Uterus (tissue), 4 donors: ENCODE data around the gene AEN. TPM values are rescaled to one million over a fixed set of nuclear protein-coding genes. Genes with fewer than 3 reads are reported as not detected.

ENCODE experiments used
- DNase-seq, 2 donors: peaks; one replicate each; pipeline ENCODE4 v3.0.0-alpha.2; 2019 to 2020
- H3K27ac ChIP-seq, 2 donors: fragments of 200-600 bp; sonication (generic); 1 replicate in 1 of 2; 2 replicates in 1 of 2; pipeline ENCODE4 v1.5.1; 2016 to 2018
- H3K27me3 ChIP-seq, 2 donors: fragments of 200-600 bp; sonication (generic); one replicate each; pipeline ENCODE4 v1.5.1; 2018 to 2019; ENCODE audit warnings: control low read depth in 1 of 2
- H3K36me3 ChIP-seq, 2 donors: fragments of 200-600 bp; sonication (generic); one replicate each; pipeline ENCODE4 v1.5.1; 2019; ENCODE audit warnings: control low read depth in 1 of 2
- H3K4me1 ChIP-seq, 2 donors: fragments of 200-600 bp; sonication (generic); one replicate each; pipeline ENCODE4 v1.5.1; 2018 to 2019; ENCODE audit warnings: control low read depth in 1 of 2
- H3K4me3 ChIP-seq, 2 donors: fragments of 200-600 bp; sonication (generic); 1 replicate in 1 of 2; 2 replicates in 1 of 2; pipeline ENCODE4 v1.5.1; 2018 to 2019; ENCODE audit warnings: mild to moderate bottlenecking in 1 of 2
- H3K9me3 ChIP-seq, 2 donors: fragments of 200-600 bp; sonication (generic); one replicate each; pipeline ENCODE4 v1.5.1; 2019; ENCODE audit warnings: control low read depth in 1 of 2
- POLR2A ChIP-seq, 2 donors: fragments of 450-650 bp; IDR thresholded peaks; one replicate each; pipeline ENCODE4 v1.6.1; 2016; ENCODE audit warnings: antibody characterized with exemption in 2 of 2, mild to moderate bottlenecking in 1 of 2, moderate library complexity in 1 of 2
- intact Hi-C: fragments of 100-400 bp; cut with DNase I; formaldehyde crosslinking; loops from one replicate; pipeline ENCODE4 v1.15.1; 2023; ENCODE audit warnings: low total_unique reads
- total RNA-seq, 4 donors: library from RNA; depleted of rRNA in 3 of 4; stranded (reverse); fragments of >200 nt in 3 of 4; gene quantifications; one replicate each; pipeline versions ENCODE4 v1.1.0 to v1.2.4, GENCODE V29; 2014 to 2023
- TF ChIP-seq, protein P1 (sequence below), 4 experiments: fragments of 200-600 bp in 2 of 4; fragments of 450-650 bp in 2 of 4; sonication (generic) in 2 of 4; IDR thresholded peaks; one replicate each; pipeline ENCODE4 v1.5.1; 2016 to 2019; ENCODE audit warnings: antibody characterized with exemption in 4 of 4, mild to moderate bottlenecking in 2 of 4, moderate library complexity in 1 of 4
- donor health status: DM: yes; HTN: yes; CAD: no.

The AEN gene
- total RNA-seq, 4 donors from 2014 or later, result 1.0 to 20.2 (median 6.0) TPM

DNA sequence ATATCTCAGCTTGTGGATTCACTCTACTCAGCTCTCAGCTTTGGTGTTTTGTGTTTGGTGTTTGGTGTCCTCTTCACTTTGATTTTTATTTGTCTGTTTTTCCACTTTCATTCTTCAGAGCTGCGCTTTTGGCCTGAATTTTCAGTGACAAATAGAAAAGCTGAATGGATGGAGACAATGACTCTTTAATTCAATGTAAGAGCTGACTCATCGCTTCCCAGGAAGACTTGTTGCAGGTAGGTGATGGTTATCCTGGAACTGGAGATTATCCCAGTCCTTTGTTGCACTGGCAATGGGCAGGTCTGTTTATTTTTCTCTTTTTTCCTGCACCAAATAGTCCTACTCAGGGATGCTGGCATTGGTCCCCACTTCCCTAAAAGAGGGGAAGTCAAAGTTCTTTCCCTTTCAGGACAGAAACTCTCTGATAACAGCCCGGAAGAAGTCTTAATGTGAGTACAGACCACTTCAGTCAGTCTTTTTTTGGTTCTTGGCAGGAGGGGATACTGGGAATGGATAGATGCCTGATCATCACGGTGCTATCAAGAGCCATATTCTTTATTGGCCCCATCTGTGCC is 12.4 kb upstream of the AEN start:
- Histone ChIP-seq H3K4me1 (peaks cover 0 to 15% of the 10 kb centered on the region in 2 donors), H3K27ac (no peak overlapping the region), H3K4me3 (no peak overlapping the region), H3K36me3 (no peaks in the 10 kb centered on the region), H3K9me3 (no peaks in the 10 kb centered on the region), H3K27me3 (peaks cover 11 to 23% of the 10 kb centered on the region in 2 donors)
- intact Hi-C loops, result no loop called here
- TF ChIP-seq POLR2A (IDR thresholded peaks at IDR 0.05), result no peak
- TF ChIP-seq, protein P1, sequence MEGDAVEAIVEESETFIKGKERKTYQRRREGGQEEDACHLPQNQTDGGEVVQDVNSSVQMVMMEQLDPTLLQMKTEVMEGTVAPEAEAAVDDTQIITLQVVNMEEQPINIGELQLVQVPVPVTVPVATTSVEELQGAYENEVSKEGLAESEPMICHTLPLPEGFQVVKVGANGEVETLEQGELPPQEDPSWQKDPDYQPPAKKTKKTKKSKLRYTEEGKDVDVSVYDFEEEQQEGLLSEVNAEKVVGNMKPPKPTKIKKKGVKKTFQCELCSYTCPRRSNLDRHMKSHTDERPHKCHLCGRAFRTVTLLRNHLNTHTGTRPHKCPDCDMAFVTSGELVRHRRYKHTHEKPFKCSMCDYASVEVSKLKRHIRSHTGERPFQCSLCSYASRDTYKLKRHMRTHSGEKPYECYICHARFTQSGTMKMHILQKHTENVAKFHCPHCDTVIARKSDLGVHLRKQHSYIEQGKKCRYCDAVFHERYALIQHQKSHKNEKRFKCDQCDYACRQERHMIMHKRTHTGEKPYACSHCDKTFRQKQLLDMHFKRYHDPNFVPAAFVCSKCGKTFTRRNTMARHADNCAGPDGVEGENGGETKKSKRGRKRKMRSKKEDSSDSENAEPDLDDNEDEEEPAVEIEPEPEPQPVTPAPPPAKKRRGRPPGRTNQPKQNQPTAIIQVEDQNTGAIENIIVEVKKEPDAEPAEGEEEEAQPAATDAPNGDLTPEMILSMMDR (IDR thresholded peaks at IDR 0.05), result no peak
- no peak for DNase-seq

DNA sequence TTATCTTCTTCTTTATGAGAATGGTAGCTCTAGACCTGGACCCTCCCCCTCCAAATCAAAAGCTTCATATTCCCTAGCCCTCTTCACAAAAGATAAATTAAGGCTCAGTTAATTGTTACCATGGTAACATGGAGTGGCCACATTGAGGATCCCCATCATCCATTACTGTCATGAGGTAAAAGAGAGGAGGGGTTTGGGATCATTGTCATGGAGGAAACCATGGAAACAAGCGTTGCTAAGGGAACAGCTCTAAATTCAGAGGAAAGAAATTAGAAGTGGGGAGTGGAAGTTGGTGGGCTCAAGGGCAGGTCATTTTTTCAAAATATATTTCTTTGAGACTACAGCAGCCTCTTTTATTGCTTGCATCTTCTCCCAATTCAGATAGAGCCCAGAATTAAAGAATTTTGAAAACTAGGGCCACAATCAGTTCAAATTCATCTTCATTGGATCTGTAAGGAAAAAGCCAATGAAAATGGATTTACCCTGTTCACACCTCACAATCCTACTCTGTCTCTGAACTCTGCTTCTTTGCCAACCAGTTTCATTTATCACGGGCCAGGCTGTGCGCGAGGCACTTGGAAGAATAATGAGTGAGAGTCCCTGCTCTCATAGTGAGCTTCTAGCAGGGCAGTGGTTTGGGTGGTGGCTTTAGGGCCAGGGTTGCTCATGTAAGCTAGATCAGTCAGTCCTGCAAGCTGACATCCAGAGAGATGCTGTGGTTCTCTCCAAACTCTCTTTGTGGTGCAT is 11.6 kb upstream of the AEN start:
- H3K27me3 ChIP-seq, result peaks cover 11 to 20% of the 10 kb centered on the region in 2 donors
- no peaks in the 10 kb centered on the region for H3K36me3 ChIP-seq
- DNase-seq, result no peak
- no peaks in the 10 kb centered on the region for H3K9me3 ChIP-seq
- H3K27ac ChIP-seq, result no peak overlapping the region
- intact Hi-C loops, result no loop called here
- no peak for TF ChIP-seq POLR2A (IDR thresholded peaks at IDR 0.05)
- peaks cover 0 to 13% of the 10 kb centered on the region in 2 donors for H3K4me1 ChIP-seq
- H3K4me3 ChIP-seq, result no peak overlapping the region

DNA sequence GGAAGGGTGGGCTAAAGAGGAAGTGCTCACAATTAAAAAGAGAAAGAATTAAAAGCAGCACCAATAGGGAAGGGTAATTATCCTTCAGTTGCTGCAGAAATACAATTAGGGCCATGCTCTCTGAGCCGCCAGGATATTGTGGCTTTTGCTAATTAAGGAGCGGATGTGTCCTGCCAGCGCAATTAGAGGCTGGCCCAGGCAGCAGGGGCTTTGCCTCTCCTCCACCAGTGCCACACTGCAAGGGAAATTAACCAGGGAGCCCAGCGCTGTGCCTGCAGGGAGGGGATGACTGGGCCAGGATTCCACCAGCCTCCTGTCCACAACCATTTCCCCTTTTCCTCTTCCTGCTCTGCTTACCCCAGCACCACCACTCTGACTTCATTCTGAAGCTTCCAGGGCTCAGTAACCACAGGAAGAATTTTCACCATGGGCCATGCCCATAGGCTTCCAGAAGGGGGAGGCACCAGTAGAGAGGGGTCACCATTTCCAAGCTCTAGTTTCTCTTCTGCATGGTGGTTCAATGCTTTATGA is 10.4 kb upstream of the AEN start:
- no peaks in the 10 kb centered on the region for H3K36me3 ChIP-seq
- no peak for DNase-seq
- TF ChIP-seq, protein P1 (IDR thresholded peaks at IDR 0.05), result no peak
- TF ChIP-seq POLR2A (IDR thresholded peaks at IDR 0.05), result no peak
- H3K4me3 ChIP-seq, result no peak overlapping the region
- H3K27ac ChIP-seq, result no peak overlapping the region
- intact Hi-C loops, result no loop called here
- no peaks in the 10 kb centered on the region for H3K9me3 ChIP-seq
- peaks cover 0 to 2% of the 10 kb centered on the region in 2 donors for H3K4me1 ChIP-seq
- peaks cover under 1 to 11% of the 10 kb centered on the region in 2 donors for H3K27me3 ChIP-seq

DNA sequence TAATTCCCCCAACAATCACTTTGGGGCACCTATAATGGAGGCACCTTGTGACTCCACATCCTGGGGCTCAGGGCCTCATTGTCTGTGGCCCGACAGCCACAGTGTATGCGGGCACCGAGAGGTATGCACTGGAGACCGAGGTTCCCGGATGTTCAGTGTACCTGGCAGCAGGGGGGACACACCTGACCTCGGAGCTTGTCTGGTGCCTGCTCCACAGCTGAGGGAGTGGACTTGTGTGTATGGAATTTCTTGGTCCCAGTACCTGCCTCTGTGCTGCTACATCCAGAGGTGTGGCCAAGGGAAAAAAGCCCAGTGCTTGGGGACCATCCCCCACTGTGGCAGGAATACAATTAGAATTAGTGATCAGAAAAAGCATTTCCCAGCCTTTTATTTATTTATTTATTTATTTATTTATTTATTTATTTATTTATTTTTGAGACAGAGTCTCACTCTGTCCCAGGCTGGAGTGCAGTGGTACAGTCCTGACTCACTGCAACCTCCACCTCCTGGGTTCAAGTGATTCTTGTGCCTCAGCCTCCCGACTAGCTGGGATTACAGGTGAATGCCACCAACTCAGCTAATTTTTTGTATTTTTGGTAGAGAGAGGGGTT is 8.8 kb upstream of the AEN start:
- intact Hi-C loops, result no loop called here

More for the DNA sequence above, 8.8 kb upstream of the AEN start:
- no peak for TF ChIP-seq POLR2A (IDR thresholded peaks at IDR 0.05)
- TF ChIP-seq, protein P1 (IDR thresholded peaks at IDR 0.05), result no peak
- Histone ChIP-seq H3K9me3 (no peaks in the 10 kb centered on the region), H3K4me3 (no peak overlapping the region), H3K4me1 (no peaks in the 10 kb centered on the region), H3K27ac (no peak overlapping the region), H3K36me3 (no peaks in the 10 kb centered on the region), H3K27me3 (no peaks in the 10 kb centered on the region)
- no peak for DNase-seq
